Measurements from ENCODE around the gene TLN1. TPM values are rescaled to one million over a fixed set of nuclear protein-coding genes. Genes with fewer than 3 reads are reported as not detected.

TLN1 gene
- total and polyA plus RNA-seq, 2 of the 4 experiments (the other 2 are of a cell fraction) = 228 to 346 TPM

GRCh38 chr9:35774907-35775635, 43.1 kb upstream of the TLN1 start:
- DNase-seq (no peak), ATAC-seq (ENCODE audit: low read depth) (no peak)
- Histone ChIP-seq H3K9ac (ENCODE audit: low read depth, low read length) (no peak overlapping the region), H4K91ac (ENCODE audit: insufficient read depth, low read depth, low read length) (no peak overlapping the region), H3K79me1 (ENCODE audit: low read depth in 1 of 2, low read length in 2 of 2) (no peaks in the 10 kb centered on the region), H3K4me3 (ENCODE audit: insufficient read depth, low read depth, low read length) (no peak overlapping the region), H3K14ac (replicated peaks; ENCODE audit: low read depth, low read length) (no peak overlapping the region), H3K27me3 (ENCODE audit: control insufficient read depth, insufficient read depth, low read length) (peaks cover 27% of the 10 kb centered on the region), H3K4ac (ENCODE audit: low read depth, low read length) (no peak overlapping the region), H2BK5ac (ENCODE audit: low read depth, low read length, poor library complexity, severe bottlenecking) (no peak overlapping the region), H2BK20ac (ENCODE audit: low read depth, low read length) (no peak overlapping the region), H3K9me3 (ENCODE audit: control insufficient read depth, insufficient read depth, low read length) (no peaks in the 10 kb centered on the region), H2BK15ac (ENCODE audit: low read depth, low read length) (no peak overlapping the region), H3K27ac (ENCODE audit: insufficient read depth, low read length) (no peak overlapping the region), H2BK120ac (ENCODE audit: low read depth, low read length) (no peak overlapping the region), H3K9me1 (ENCODE audit: insufficient read depth, low read length) (no peaks in the 10 kb centered on the region; the same call in 1 of the 2 replicates), H2AK5ac (ENCODE audit: low read depth, low read length) (no peak overlapping the region), H4K5ac (ENCODE audit: low read depth, low read length) (no peak overlapping the region), H2AK9ac (replicated peaks; ENCODE audit: low read depth, low read length, poor library complexity) (no peak overlapping the region), H4K8ac (ENCODE audit: low read depth in 2 of 2, low read length in 2 of 2) (no peak overlapping the region), H3K4me2 (ENCODE audit: low read depth, low read length) (no peak overlapping the region), H2AFZ (replicated peaks; ENCODE audit: low read length, poor library complexity) (peak overlapping the region; percentile 55), H3K36me3 (ENCODE audit: control insufficient read depth, insufficient read depth, low read length) (no peaks in the 10 kb centered on the region), H4K20me1 (ENCODE audit: insufficient read depth, low read length) (no peaks in the 10 kb centered on the region), H3K23ac (ENCODE audit: low read depth, low read length) (no peak overlapping the region), H3K18ac (ENCODE audit: low read depth, low read length) (no peak overlapping the region), H3K4me1 (ENCODE audit: control insufficient read depth, insufficient read depth, low read length) (peaks cover 1% of the 10 kb centered on the region; the same call in 1 of the 2 replicates), H3K56ac (ENCODE audit: extremely low read depth, insufficient read depth, low read length) (no peak overlapping the region)
- intact Hi-C loops (cut with micrococcal nuclease) (no loop called here), dilution Hi-C loops (cut with HindIII; ENCODE audit: low sequenced_read_pairs, unreplicated experiment) (no loop called here), in situ Hi-C loops (cut with MboI; ENCODE audit: low sequenced_read_pairs) (loop anchor here (5.0 kb wide), 1 partner anchor 107 kb away; no protein-coding TSS in a partner anchor)
- POLR2A ChIA-PET (ENCODE audit: unreplicated experiment) = no interaction called here
- TF ChIP-seq, protein P1, sequence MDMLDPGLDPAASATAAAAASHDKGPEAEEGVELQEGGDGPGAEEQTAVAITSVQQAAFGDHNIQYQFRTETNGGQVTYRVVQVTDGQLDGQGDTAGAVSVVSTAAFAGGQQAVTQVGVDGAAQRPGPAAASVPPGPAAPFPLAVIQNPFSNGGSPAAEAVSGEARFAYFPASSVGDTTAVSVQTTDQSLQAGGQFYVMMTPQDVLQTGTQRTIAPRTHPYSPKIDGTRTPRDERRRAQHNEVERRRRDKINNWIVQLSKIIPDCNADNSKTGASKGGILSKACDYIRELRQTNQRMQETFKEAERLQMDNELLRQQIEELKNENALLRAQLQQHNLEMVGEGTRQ (IDR thresholded peaks at IDR 0.05; ENCODE audit: low read depth, low read length) = no peak
- TF ChIP-seq MXI1 (IDR thresholded peaks at IDR 0.05; ENCODE audit: borderline replicate concordance, low read depth, low read length) (no peak), POLR2A (IDR thresholded peaks at IDR 0.05; ENCODE audit: low read depth, low read length) (no peak), CHD1 (IDR thresholded peaks at IDR 0.05; ENCODE audit: low read depth, low read length) (no peak), NFE2L2 (IDR thresholded peaks at IDR 0.05; ENCODE audit: low read depth, low read length) (no peak), MAFK (IDR thresholded peaks at IDR 0.05; ENCODE audit: low read depth, low read length) (no peak), FOS (IDR thresholded peaks at IDR 0.05; ENCODE audit: low read depth, low read length) (no peak), BHLHE40 (IDR thresholded peaks at IDR 0.05; ENCODE audit: low read depth, low read length) (no peak), RCOR1 (IDR thresholded peaks at IDR 0.05; ENCODE audit: insufficient replicate concordance, low read length) (no peak), RFX5 (IDR thresholded peaks at IDR 0.05; ENCODE audit: low read depth, low read length) (no peak), CTCF (conservative IDR thresholded peaks at IDR 0.05; ENCODE audit: low read depth, low read length) (no peak), CEBPB (IDR thresholded peaks at IDR 0.05; ENCODE audit: low read depth, low read length) (no peak), MAZ (IDR thresholded peaks at IDR 0.05; ENCODE audit: borderline replicate concordance, low read depth, low read length) (no peak), RAD21 (IDR thresholded peaks at IDR 0.05; ENCODE audit: low read length) (no peak), SMC3 (IDR thresholded peaks at IDR 0.05; ENCODE audit: low read depth, low read length) (no peak)
- TF ChIP-seq, protein P2, sequence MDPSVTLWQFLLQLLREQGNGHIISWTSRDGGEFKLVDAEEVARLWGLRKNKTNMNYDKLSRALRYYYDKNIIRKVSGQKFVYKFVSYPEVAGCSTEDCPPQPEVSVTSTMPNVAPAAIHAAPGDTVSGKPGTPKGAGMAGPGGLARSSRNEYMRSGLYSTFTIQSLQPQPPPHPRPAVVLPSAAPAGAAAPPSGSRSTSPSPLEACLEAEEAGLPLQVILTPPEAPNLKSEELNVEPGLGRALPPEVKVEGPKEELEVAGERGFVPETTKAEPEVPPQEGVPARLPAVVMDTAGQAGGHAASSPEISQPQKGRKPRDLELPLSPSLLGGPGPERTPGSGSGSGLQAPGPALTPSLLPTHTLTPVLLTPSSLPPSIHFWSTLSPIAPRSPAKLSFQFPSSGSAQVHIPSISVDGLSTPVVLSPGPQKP (IDR thresholded peaks at IDR 0.05; ENCODE audit: borderline replicate concordance, low read depth, low read length) = no peak
- no CpG with 5 or more reads among the region's 7 CpGs for WGBS, 2 experiments (ENCODE audit: extremely low coverage in 2 of 2, insufficient read length in 1 of 2)
- CTCF ChIA-PET = interaction anchor here (0.6 to 0.7 kb wide), 2 partner anchors 51 to 611 kb away, joined by 3 read pairs; no protein-coding TSS in a partner anchor
- BruUV-seq (replicated peaks) = no TSS peak
